NCI-H345 (cell line): ENCODE measurements around the gene RHOBTB1.
"Not testable (repeated sequence)": the region's sequence is repeated elsewhere in the genome, so short reads cannot be mapped to it uniquely, and the experiment has no call there.

ENCODE experiments used
- DNase-seq: peaks from one replicate; lab custom pipeline; 2025; lab: John Stamatoyannopoulos, UW

The RHOBTB1 gene

GRCh38 chr10:60906825-60907224 lies 37.2 kb downstream of the RHOBTB1 start:
- not testable (repeated sequence) for DNase-seq

DNA sequence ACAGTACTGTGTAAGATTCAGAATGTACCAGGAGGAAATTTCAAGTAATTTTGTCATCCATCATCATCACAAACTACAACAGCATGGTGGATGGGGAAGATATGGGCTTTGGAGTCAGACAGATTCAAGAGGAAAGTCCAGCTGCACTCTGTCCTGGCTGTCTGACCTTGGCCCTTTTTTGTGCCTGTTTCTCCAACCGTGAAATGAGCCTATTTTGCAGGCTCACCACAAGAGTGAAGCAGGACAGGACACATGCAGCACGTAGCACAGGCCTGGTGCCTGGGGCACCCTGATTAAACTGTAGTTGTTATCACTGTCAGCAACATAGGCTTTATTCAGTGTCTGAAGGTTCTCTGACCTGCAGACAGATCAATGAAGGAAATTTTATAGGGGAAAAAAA lies 37.6 kb downstream of the RHOBTB1 start:
- no peak for DNase-seq

GRCh38 chr10:60905580-60905979 lies 38.4 kb downstream of the RHOBTB1 start:
- no peak for DNase-seq

- DNase-seq = no peak
Observed at GRCh38 chr10:60903096-60903495, 40.9 kb downstream of the RHOBTB1 start.

DNA sequence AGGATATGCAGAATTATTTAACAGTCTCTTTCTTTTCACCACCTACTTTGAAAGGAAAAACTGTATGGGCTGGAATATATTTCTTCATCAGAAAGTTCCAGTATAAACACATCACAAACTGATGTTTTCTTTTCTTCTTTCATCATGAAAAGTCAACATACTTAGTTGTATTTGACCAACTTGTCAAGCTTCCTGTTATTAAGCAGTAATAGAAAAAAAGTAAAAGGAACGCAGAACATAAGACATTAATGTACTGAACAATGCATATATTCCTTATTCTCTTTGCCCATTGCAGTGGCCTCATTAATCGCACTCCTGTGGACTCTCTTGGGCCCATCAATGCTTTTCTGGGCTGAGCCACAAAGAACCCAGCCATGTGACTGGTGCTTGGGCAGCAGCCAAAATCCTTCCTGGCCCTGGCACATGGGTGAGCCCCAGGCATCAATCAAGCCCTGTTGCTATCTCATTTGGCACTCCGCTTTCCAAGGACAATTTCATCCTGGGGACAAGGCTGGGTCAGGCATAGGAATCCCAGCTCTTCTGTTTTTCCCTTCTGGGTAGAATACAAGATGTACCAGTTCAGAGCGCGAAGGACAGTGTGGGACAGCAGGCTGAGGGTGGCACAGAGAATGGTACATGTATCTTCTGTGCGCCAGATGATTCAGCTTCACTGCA lies 42.3 kb downstream of the RHOBTB1 start:
- DNase-seq = peak; percentile 56

DNA sequence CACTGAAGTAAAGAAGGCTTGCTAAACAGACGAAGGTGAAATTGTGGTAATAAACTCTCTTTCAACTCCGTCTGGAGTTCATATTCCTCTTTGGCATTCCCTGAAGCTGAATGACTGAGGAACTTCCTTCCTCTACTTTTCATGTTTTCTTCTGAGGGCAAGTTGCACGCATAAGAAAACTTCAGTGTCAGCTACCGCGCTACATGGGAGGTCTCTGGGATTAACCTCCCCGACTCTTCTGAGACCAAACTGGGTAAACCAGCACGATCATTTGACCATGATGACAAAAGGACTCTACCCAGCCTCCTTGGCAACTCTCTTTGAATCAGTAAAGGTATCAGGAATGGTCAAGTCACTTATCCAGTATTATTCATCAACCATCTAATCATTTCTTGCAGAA lies 44.7 kb downstream of the RHOBTB1 start:
- DNase-seq = no peak

DNA sequence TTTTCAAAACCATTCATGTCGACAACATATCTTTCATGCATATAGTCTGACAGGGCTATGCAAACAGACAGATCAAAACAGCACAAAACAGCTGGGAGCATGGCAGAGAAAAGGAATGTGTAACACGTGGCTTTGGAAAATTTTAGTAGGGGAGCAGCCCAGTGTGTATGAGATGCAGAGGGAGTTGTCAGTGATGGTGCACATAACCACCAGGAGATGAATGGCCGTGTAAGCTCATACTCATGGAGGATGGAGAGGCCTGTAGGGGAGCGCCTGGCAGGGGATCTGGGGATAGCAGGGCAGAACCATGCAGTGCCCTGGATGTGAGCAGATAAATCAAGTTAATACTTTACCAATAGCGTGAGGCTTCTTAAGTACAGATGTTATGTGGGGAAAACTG lies 45.7 kb downstream of the RHOBTB1 start:
- no peak for DNase-seq

- DNase-seq = no peak
Observed at GRCh38 chr10:60896810-60897209, 47.2 kb downstream of the RHOBTB1 start.

GRCh38 chr10:60896033-60896432 lies 48.0 kb downstream of the RHOBTB1 start:
- no peak for DNase-seq

- no peak for DNase-seq
Observed at GRCh38 chr10:60894786-60895185, 49.2 kb downstream of the RHOBTB1 start.

- no peak for DNase-seq
Observed at GRCh38 chr10:60893231-60893630, 50.8 kb downstream of the RHOBTB1 start.

DNA sequence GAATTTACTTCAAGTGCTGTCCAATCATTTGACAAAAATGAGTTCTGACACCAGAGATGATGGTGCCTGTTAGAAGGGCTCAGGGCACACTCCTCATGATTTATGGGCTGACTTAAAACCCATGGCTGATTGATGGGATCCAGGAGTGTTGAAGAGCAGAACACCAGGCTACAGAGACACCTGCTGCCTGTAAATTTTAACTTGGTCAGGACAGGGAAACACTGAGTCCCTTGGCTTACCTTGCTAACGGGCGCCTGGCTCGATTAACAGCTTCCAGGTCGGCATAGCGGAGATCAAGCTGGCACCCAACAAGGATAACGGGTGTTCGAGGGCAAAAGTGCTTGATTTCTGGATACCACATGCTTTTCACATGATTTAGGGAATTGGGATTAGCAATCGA lies 51.4 kb downstream of the RHOBTB1 start:
- DNase-seq = no peak

DNA sequence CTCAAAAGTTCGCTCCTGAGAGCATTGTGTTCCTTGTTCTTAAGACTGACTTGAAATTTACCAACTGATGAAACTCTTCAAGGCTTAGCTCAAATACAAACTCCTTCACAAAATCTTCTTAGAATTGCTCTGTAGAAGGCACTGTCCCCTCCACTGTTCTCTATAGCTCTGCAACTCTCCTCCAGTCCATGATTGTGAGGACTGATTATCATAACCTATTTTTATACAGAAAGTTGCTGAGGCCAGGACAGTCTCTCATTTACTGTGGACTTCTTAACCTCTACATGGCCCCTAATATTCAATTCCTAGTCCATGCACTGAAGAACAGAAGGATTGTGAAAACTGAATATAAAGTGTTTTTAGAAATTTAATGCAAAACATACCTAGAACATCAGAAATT lies 53.2 kb downstream of the RHOBTB1 start:
- no peak for DNase-seq

- no peak for DNase-seq
Observed at GRCh38 chr10:60883187-60883586, 60.8 kb downstream of the RHOBTB1 start.

DNA sequence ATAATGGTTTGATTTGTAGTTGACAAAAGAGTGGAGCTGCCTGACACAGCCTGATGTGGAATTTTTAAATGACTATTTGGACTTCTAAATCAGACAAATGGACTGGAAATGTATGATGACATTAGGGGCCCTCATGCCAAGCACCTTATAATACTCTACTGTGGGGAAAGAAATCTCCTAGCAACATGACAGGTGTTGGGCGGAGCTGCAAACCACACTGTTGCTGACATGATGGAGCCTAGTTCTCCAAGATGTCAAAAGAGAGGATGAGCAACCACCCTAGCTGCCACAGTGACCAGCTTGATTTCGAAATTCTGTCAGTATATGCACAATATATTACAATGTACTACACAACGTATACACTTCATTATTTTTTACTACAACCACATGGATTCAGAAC lies 65.8 kb downstream of the RHOBTB1 start:
- DNase-seq = no peak

GRCh38 chr10:60877777-60878120 lies 66.2 kb downstream of the RHOBTB1 start:
- DNase-seq = no peak

GRCh38 chr10:60877061-60877776 lies 66.8 kb downstream of the RHOBTB1 start:
- DNase-seq = no peak

GRCh38 chr10:60873758-60874157 lies 70.2 kb downstream of the RHOBTB1 start:
- DNase-seq = no peak

- no peak for DNase-seq
Observed at GRCh38 chr10:60872451-60872850, 71.5 kb downstream of the RHOBTB1 start.

- DNase-seq = no peak
Observed at GRCh38 chr10:60871215-60871614, 72.8 kb downstream of the RHOBTB1 start.

DNA sequence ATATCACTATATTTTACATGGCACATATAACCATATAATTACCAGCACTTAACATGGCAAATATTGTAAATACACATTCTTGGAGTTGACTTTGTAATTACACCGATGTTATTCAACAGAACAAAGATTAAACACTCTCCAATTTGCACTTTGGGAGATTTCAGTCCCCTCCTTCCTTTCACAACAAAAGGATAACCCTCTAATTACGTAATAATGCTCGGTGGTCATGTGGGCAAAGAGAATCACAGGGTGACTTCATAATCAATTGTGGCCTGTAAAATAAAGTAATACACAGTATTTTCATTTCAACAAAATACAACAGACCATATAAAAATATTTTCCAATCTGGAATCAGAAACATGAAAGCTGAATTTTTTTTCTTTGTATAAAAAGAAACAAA lies 73.2 kb downstream of the RHOBTB1 start:
- DNase-seq = no peak

DNA sequence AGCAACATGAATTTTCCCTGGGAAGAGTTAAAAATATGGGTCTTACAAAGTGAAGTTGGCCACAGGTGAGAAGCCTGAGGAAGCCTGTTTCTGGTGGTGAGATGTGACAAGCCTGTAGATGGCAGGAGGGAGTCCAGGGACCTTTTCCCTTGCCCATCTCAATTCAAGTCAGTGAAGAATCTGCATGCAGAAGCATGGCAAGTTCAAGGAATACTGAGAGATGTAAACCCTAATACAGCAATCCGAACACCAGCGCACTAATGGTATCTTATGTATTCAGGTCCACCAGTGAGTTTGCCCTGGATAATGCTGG lies 73.6 kb downstream of the RHOBTB1 start:
- no peak for DNase-seq

- no peak for DNase-seq
Observed at GRCh38 chr10:60869652-60870415, 74.2 kb downstream of the RHOBTB1 start.
